NCI-H526 (cell line): Measurements from ENCODE around the gene CCDC51.

Source experiments
- DNase-seq, 2 experiments: peaks; one replicate each; lab custom pipeline; 2025; lab: John Stamatoyannopoulos, UW

CCDC51 gene

DNA sequence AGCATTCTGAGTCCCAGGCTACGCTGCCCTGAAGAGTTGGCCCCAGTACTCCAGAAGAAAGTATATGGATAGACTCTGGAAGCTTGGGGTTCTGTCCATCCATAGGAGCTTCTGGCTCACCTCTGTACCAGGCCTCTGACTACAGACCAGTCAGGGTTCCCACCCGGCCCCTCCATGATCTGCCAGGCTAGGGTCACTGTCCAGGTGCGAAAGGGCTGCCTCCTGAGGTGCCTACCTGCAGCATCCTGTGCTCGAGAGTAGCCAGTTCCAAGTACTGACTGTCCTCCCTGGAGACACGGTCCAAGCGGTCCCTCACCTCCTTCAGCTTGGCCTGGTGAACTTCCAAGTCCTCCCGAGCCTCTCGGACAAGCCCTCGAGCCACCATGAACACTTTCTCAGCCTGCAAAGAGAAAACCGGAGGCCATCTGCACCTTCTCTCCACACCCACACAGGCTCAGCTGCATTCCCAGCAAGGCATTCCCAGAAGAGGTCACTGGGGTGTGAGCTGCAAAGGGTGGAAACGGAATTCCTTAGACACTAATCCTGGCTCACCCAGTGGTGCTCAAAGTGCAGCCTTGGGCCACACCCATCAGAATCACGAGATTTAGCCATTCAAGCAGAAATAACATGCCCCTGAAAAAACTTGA, 6.3 kb downstream of the CCDC51 start:
- no peak for DNase-seq

DNA sequence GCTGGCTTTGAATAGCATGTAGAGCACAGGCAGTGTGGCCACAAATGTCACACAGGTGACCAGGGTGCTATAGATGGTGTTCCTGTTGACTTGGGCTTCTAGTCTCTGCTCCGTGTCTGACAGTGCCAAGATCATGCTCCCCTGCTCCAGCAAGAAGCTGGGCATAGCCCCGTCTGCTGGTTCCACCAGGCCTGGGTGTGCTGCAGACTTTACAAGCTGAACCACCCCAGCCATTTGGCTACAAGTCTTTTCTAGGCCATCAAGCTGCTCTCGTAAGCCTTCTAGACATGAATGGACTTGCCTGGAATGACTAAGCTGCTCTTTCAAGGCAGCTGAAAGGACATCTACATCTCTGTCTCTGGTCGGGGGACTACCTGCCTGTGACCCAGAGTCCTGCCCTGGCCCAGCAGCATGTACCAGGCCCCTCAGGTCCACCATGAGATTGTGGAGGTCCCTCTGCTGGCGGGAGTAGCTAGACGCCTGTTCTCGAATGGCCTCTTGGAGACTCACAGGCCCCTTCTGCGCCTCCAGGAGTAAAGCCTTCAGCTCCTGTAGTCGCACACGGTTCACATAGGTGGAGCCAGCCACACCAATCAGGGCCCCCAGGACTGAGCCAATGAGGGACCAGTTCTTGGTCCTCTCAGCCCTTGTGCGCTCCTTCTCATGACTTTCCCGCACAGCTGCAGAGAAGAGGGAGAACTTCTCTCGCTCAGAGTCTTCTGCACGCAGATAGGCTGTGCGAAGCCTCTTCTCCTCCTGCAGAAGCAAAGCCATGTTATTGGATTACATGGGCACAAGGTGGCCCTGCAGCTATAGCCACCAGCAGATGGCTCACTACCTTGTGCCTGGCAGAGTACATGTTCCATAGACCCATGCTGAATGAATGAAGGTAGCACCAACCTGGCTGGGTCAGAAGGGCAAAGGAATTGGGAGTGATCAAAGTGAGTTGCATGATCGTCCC, 7.2 kb downstream of the CCDC51 start:
- peak in 1 of 2 experiments; percentile 23 for DNase-seq

DNA sequence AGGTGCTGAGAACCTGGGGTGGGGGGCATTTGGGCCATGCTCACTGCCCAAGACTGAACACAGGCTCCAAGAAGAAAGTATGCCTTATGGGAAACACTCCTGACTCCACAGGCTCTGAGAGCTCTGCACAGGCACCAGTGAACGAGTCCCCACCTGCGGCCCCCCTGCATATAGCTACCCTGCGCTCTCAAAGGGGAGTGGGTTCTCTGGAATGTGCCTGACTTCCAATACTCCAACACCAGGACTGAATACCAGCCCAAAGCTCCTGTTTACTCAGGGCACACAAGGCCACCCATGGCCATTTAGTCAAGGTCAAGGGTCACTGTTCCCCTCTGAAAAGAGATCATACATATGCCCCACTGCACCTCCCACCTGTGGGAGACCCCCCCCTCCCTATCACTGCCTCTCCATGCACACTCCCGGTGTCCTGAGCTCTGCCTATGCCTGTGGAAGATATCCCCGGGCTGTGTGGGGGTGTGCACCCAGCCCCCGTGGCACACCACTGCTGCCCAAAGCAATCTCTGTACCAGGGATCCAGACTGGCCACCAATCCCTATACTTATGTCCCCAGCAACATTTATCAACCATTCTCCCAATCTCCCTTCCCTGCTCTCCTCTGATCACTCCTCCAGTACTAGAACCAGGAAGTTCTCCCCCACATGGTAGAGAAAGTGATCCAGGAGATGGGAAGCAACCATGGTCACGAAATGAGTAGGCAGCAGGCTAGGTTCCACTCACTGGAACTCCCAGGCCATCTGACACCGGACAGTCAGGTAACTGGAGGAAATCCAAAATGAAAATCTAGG, 8.5 kb downstream of the CCDC51 start:
- no peak for DNase-seq

DNA sequence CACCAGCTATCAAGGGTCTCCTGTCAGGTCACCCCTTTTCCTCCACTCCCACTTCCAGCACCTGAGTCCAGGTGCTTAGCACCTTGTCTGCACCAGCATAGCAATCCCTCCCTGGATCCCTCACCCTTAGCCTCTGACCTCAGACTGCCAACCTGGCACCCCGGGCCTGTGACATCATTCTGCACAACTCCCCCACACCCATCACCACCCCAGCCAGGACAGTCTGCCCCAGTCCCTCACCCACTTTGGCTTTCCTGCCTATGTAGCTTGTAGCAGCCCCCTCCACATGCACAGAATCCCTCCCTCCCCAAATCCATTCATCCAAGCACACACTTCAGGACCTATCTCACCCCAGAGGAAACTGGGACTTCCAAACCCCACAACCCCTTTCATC, 9.2 kb downstream of the CCDC51 start:
- DNase-seq, result no peak

DNA sequence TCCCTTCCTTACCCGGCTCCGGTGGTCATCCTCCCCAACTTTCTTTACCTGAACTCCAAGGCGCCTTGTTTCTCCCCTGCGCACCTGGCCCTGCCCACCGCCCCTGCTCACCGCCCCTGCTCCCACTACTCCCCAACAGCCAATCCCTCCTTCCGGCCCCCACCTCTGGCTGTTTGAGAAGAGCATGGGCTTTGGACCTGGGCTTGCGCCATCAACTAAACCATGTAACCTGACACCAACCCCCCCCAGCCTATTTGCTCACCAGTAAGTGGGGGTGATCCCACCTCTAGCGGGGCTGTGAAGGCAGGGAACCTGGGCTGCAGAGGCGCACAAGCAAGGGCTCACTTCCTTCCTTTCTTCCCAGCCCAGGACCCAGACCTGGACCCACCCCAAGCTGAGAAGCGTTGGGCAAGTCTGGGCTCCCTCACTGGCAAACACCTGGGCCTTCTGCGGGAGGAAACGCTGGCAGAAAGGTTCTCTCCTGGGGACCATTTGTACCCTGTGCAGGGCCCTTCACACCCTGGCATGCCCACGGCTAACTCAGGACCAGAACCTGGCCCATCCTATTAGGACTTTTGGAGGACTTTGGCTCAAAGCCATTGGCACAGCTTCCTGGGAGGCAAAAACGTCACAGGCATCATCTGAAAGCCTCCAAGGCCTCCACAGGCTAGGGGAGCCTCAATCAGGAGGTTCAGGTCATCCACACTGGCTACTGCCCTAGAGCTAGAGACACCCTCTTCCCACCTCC, 9.8 kb downstream of the CCDC51 start, which contains the start of gene PLXNB1:
PLXNB1 (minus strand) TSS at position 127 of the 748 bp plus-strand sequence. CDS start 5,475 bp downstream, outside the sequence.
- DNase-seq, result peak; percentile 62 to 83

DNA sequence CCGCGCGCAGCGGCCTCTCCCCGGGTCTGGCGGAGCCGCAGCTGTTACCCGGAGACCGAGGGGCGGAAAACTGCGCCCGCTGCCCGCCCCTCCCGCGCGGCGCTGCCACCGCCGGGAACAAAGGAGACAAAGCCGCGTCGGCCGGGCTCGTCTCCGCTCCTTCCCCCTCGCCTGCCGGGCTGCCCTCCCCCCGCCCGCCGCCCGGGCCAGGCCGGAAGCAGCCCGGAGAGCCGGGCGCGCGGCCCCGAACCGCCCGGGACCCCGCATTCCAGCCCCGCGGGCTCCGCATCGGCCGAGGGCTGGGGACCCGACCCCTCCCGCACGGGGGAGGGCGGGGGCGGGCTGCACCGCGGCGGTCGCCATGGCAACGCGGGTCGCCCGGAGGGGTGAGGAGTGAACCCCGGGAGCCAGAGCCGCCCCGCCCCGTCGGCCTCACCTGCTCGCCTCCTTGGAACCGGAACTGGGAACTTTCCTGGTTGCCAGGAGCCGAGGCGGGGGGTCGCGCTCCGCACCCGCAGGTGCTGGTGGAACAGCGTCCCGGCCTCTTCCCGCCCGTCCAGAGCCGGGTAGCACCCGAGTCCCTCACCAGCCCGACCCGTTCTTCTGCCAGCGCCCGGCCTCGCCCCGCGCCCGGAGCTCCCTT, 10.5 kb downstream of the CCDC51 start:
- DNase-seq, result peak; percentile 57 to 85

DNA sequence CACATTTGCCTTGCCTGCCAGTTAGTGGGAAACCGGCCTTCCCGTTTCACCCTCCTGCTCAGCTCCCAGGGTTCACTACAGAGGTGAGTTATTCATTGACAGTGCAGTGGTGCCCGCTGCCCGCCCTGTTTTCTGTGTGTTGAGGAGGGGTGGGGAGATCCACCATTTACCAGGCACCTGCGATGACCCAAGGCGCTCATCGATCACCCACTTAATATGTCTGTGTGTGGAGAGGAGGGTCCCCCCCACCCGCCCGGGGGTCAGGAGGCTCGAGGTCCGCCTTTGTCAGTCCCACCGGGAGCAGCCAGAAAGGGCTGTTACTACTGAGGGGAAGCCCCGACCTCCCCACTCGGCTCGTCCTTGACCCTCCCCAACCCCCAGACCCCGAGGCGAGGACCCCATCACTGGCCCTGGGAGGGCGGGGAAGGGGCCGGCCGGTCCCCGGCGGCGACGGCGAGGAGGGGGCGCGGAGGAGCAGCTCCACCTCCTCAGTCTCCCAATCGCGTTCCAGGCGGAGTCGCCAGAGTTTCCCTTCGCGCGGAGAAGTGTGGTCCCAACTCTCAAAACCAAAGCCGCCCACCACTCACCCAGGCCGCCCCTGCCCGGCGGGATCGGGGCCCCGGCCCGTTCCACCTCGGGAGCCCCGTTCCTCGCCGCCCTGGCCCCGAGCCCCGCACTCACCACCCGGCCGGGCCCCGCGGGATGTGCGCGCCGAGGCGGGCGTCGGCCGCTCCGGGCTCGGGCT, 11.2 kb downstream of the CCDC51 start:
- DNase-seq, result peak; percentile 8 to 71

DNA sequence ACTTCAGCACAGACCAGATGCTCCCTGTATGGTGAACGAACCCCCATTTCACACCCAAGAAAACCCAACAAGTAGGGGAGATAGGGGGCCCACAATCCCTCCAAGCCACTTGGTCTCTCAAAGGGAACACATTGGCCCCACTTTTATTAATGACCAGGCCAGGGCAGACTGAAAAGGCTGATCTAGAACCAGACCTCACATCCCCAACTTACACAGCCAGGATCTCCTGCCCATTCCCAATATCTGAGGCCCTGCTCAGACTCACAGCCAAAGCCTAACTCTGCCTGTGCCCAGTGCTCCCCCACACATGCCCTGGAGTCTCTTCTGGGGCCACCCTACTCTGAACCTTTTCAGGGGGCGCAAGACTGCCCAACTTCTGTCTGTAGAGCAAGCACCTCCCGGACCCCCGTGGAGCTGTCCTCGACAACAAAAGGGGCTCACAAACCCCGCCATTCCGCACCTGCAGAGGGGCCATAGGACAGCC, 11.8 kb downstream of the CCDC51 start:
- no peak for DNase-seq

DNA sequence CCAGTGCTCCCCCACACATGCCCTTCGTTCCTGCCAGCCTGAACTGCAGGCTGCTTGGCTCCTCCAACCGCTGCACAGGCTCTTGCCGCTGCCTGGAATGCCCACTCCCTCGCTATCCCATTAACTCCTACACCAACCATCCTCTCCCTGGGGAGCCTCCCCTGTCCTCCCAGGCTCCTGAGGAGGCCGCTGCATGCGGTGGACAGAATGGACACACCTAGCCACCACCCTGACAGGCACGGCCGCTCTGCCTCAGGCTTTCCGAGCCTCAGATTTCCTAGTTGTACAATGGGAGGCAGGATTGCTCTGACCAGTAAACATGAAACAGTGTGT, 12.3 kb downstream of the CCDC51 start:
- peak in 1 of 2 experiments; percentile 14 for DNase-seq

DNA sequence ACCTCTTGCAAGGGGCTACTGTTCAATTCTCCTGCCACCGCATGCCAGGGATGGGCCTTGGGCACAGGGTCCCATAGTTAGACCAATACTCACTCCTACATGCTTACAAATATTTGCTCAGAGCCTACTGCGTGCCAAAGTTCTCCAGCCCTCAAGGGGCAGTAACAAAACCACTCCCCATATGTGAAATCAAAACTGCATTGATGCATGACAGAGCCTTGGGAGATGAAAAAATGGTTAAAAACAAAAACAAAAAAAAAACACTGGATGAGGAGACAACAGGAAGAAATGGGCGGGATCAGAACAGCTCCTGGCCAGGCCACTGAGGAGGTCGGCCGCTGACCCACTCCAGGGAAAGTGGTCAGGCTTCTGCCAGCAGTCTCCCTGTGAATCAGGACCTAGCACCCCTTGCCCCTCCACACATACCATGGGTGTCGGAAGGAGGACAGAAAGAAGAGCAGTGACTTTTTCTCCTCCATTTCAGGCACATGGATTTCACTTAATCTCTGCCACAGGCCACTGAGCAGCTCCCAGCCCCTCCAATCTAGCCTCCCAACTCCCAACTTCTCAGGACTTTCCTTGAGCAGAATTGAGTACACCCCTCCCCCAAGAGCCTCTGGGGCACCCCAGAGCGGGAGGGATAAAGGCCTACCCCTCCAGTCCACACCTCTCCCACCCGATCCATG, 12.8 kb downstream of the CCDC51 start:
- no peak for DNase-seq

DNA sequence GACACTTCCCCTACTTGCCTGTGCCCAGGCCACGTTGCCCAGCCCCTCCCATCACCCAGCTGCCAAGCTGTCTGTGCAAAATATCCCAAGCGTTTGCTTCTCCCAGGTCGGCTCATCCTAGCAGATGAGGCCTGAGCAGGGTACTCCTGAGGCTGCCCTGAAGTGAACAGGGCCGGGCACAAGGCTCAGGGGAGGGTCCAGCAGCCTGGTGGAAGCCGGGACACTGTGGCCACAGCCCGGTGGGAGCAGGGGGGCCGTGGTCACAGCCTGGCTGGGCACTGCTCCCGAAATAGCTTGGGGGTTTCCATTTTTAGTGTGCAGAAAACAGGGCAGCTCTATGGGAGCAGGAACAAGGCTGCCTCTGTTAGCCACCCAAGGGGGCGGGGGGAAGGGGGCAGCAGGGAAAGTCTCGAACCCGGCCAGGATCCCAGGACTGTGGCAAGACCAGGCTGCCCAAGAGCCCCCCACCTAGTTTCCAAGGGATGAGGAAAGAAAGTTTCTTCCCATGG, 13.5 kb downstream of the CCDC51 start:
- DNase-seq, result no peak

DNA sequence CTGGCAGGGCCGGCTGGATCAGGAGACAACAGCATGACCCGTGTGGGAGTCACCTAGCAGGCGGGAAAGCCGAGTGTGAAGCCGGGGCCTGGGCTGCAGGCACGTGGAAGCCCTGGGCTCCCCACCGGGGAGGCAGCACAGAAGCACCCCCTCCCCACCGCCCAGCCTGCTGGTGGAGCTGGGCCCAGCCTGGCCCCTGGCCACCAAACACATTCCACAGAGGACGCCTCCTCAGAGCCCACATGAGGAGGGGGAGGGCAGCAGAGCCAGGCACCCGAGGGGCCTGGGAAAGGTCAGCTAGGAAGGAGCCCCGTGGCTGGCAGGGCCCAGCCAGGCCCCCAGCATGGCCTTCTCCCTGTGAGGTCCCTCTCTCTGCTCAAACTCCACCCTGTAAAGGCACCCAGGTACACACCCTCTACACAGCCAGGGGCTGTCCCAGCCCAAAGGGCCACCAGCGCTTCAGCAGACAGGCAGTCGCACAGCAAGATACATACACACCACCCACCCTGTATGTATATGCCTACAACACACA, 14.6 kb downstream of the CCDC51 start:
- no peak for DNase-seq

DNA sequence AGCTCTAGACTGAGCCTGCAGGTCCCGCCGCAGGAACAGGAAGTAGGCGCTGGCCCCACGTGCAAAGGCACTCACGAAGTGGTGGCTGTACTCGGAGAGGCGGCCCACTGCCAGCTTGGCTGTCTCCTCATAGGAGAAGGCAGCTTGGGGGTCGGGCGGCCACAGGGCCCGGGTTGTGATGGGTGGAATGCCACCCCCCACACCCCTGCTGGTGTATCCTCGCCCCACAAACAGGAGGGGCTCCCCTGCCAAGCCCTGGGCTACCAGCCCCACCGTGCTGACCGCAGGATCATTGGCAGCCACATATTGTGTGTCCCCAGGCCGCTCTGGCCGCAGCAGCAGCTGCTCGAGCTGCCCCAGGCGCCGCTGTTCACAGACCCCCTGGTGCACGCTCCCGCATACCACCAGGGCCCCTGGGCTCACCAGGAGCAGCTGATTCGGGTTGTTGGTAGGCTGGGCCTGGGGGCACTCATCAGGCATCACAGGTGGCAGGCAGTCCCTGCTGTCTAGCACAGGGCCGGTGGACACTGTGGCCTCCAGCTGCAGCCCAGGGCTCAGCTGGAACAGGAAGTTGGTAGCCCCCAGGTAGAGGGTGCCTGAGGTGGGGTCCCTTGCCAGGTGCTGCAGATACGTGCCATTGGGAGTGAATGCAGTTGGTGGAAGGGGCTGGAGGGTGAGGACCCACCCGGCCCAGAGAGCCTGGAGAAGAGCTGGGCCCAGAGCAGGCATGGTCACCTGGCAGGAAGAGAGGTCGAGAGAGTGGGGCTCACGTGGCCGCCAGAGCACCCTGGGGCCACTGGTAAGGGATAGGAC, 15.8 kb downstream of the CCDC51 start:
- no peak for DNase-seq

DNA sequence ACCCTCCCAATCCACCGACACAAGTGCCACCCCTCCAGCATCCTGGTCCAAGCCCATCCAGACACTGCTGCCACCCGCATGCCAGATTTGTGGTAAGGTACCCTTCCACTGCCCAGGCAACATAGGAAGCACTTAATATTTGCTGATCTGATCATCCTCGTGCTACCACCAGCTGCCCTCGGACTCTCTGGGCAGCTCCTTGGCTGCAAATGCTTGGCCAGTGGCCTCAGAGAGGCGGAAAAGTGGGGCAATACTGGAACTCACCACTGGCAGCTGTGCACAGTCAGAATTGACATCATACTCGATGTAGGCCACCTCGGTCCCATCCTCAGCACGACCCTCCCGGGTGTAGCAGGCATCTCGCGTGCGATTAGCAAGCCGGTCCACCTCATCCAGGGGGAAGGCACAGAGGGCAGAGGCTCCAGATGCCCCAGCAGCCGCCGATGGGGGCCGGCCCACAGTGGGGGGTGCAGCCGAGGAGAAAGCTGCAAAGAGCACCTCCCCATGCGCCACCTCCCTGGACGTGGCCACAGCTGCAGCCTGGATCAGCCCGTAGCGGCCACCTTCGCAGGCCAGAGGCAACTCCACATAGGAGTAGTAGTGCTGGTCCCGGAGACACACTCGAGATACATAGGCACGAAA, 16.6 kb downstream of the CCDC51 start:
- DNase-seq, result no peak

DNA sequence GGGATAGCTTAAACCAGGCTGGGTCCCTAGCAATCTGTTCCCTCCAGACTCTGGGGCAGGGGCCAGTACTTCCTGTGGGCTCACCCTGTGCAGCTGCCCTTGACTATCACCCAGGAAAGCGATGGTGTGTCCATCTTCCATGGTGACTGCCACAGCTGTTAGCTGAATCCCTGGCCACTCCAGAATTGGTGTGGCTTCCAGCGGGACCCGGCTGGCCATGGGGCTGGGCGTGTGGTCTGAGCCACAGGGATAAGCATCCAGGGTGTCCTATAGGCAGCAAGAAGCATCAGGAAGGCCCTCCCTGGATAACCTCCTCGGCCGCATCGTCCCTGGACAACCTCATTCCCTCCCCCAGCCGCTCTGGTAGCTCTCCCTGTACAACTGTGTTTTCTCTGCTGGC, 17.2 kb downstream of the CCDC51 start:
- DNase-seq, result no peak

DNA sequence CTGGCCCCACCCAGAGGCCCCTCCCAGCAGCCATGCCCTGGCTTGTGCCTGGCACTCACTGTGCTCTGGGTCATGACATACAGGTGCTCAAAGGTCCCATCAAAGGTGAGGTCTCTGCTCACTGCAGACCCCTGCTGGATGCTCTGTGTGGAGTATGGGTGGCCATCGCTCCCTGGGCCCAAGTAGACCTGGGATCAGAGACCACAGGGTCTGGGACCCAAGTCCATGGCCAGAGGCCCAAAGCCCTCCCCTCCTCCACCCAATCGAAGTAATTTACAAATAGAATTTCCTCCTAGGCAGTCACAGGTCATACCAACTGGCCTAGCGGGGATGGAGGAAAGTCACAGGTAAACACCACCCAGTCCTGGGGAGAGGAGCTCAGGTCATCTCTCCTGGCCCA, 17.6 kb downstream of the CCDC51 start:
- DNase-seq, result no peak

DNA sequence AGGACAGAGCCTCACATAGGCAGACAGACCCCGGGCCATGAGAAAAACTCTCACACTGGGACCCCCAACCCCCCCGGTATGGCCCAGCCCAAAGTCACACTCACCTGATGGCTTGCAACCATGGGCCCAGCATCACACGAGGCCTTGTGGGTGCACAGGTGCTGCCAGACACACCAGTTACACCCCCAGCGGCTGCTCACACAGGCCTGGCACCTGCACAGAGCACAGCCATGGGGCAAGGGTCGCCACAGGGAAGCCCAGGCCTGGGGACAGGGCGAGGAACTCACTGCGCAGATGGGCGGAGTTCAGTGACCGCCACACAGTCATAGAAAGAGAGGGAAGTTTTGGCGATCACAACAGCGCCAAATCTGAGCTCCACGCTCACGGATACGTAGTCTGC, 19.4 kb downstream of the CCDC51 start:
- no peak for DNase-seq

DNA sequence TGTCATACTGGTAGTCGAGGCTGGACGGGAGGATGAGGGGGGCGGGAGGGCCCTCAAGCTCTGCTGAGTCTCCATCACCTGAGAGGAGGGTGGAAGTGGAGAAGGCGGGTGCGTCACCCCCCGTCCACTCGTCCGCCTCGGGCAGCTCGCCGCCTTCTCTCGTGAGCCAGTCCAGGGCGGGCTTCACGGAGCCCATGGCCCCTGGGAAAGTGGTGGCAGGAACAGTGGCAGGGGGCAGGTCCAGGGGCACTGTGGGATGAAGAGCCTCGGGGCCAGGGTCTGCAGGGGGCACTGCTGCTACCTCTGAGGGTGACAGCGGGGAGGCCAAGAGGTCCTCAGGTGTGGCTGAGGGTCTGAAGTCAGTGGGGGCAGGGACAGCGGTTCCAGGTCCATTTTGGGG, 20.3 kb downstream of the CCDC51 start:
- DNase-seq, result no peak
